GM18873 (cell line): ENCODE data around the gene MALL.
"Not testable (repeated sequence)": the region's sequence is repeated elsewhere in the genome, so short reads cannot be mapped to it uniquely, and the experiment has no call there.

Source experiments
- ATAC-seq: cut with Tn5 transposase; IDR thresholded peaks from one replicate; pipeline ENCODE4 v1.9.1; 2021; ENCODE audit warnings: mild to moderate bottlenecking, moderate library complexity, moderate number of reproducible peaks; ENCODE audit not compliant: unreplicated experiment, low FRiP score

Gene MALL

DNA sequence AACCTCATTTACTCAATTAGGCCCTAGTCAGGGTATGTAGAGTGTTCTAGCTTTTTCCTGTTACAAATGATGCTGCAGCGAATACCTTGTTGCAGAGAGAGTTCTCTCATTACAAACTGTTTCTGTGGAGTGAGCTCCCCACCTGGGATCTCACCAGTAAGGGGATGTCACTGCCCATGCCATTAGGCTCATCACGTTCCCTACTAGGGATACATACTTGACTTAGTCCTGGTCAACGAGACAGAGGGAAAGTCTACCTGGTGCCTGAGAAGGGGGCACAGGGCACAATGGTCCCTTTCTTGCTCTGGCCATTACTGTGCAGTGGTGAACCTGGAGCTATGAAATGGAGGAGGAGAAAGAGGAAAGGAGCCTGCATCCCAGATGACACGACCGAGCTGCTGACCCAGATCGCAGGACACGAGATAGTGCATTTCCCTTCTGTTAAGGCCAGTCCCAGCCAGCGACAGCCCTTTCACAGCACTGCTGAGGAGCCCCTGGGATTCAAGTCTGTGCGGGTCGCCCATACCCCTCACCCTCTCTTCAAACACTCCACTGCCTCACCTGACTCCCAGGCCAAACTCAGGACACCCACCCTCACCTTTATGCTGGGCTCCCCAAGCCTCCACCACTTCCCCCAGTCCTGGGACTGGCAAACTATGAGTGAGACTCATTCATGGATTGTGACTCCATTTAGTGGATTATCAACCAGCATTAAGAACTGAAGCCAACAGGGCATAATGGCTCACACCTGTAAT, 16.0 kb downstream of the MALL start:
- no peak for ATAC-seq

DNA sequence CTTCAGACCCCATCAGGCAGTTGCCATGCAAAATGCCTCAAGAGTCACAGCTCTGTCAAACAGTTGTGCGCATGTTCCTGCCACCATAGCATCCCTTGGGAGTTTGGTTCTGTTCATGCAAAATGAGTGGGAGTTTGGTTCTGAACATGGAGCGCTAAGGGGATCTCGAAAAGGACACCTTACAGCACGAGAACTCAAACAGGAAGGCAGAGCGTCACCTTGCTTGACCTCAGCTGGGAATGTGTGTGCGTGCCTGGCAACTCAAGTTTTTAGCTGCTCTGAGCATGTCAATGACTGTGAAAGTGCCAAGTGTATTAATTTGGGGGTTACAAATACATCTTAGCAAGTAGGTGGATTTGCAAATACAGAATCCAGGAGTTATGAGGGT, 16.6 kb downstream of the MALL start:
- no peak for ATAC-seq

DNA sequence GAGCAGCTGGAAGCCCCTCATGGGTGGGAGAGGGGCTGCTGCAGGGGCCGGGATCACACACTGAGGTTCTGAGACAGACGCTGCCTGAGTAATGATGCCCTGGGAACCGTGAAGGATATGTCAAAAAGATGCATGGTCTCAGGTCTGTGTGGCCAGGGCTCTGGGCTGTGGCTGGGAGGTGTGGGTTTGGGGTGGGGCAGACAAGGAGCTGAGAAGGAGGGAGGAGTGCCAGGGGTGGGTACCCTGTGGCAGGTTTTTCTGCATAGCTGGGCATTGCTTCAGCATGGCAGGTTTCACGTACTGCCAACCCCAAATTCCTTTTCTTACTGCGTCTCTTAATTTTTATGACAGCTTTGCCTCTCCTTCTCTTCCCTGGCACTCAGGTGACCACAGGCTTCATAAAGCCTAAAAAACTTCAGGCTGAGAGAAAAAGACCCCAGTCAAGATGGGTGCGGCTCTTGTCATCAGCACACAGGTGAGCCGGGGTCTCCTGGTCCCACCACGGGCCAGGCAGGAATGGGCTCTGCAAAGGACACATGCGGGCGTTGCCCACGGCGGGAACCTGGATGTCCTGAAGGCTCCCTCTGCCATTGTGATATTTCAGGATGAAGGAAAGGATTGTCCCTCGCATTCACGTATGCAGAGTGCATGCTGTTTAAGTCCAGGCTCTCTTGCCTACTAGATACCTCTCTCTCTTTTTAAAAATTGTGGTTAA, 18.0 kb downstream of the MALL start:
- ATAC-seq, result no peak

GRCh38 chr2:110095994-110096633, 19.5 kb downstream of the MALL start:
- ATAC-seq, result no peak

DNA sequence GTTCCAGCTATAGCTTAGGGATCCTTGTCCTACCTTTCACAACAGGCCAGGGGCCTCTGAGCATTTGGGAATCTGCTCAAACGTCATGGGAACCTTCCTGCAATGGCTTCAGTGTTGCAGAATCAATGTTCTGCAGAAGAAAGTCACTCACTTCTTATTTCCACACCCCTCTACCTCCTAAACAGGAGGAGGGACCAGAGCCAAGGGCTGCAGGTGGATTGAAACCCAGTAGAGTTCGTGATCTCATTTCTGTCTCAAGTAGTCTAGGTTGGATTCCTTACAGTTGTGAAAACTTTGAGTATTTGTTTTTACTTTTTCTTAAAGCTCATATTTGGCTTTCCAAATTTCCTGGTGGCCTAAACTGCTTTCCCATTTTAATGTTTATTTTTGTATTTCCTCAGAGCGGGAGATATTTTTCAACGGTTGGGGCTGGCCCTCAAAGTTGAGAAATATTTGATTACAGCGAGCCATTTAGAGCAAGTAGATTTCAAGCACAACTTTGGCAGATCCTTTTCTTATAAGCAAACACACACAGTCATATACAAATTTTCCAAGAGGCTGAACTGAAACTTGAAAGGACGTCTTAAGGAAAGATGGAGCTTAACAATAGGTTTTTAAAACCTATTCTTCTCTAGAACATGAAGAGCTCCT, 20.6 kb downstream of the MALL start:
- not testable (repeated sequence) for ATAC-seq

- ATAC-seq, result not testable (repeated sequence)
These were observed 21.7 kb downstream of the MALL start for GRCh38 chr2:110093924-110094323.

- ATAC-seq, result not testable (repeated sequence)
These were observed 25.5 kb downstream of the MALL start for GRCh38 chr2:110090164-110090563.

DNA sequence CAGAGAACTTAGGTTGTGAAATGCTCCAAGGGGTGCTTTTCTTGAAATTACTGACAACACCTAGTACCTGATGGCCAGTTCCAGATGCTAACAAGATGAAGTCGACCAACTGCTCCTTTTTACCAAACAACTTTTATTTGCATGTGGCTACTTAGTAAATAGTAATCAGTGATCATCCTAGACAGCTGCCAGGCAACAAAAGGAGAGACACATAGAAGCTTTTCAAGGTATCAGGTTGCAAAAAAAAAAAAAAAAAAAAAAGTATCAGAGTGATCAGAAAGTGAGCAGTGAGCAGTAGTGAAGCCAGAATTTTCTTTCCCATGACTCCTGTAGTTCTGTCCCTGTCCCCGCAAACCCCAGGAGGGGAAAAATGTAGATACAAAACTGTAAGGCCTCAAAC, 31.9 kb downstream of the MALL start:
- ATAC-seq, result not testable (repeated sequence)

- not testable (repeated sequence) for ATAC-seq
These were observed 32.5 kb downstream of the MALL start for GRCh38 chr2:110083162-110083561.

GRCh38 chr2:110078104-110078503, 37.5 kb downstream of the MALL start:
- ATAC-seq, result not testable (repeated sequence)

DNA sequence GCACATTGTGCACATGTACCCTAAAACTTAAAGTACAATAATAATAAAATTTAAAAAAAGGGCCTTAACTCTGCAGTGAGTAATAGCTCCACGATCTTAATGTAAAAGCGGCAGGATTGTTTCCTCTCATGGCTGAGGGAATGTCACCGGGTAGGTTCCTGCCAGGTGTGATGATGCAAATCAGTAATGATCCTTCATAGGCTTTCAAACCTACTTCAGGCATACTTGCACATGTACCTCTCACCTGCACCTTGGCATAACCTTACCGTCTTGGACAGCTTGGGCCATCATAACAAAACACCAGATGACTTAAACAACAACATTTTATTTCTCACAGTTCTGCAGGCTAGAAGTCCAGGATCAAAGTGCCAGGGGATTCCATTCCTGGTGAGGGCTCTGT, 39.7 kb downstream of the MALL start:
- ATAC-seq, result not testable (repeated sequence)

- ATAC-seq, result not testable (repeated sequence)
These were observed 45.8 kb downstream of the MALL start for GRCh38 chr2:110069869-110070268.

- ATAC-seq, result not testable (repeated sequence)
These were observed 47.5 kb downstream of the MALL start for GRCh38 chr2:110068153-110068552.

- not testable (repeated sequence) for ATAC-seq
These were observed 53.3 kb downstream of the MALL start for GRCh38 chr2:110062332-110062731.

GRCh38 chr2:110060550-110060949, 55.1 kb downstream of the MALL start:
- ATAC-seq, result not testable (repeated sequence)

DNA sequence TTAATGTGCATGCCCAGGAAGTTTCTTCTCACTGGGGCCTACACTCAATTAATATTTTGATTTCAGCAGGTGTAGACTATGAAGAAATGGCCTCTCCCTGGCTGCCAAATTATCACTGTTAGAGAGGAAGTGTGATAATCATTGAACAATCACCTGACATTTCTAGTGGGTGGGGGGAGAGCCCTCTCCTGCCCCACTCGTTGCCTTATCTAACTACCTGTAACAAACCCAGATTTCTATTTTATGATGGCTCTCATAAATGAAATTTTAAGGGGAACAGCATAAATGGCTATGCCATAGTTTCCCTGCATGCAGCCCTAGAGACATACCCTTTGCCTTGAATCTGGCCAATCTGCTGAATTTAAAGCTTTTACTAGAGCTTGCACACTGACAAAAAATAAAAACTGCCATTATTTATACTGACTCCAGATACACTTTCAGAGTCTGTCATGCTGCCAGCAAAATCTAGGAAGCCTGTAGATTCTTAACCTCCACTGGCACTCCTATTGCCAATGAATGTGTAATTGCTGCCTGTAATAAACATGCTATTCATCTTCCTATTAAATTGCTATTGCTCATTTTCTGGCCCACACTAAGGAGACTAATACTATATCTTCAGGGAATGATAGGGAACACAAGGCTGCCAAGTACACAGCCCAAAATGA, 55.8 kb downstream of the MALL start:
- ATAC-seq, result not testable (repeated sequence)

GRCh38 chr2:110059009-110059693, 56.5 kb downstream of the MALL start:
- ATAC-seq, result not testable (repeated sequence)

GRCh38 chr2:110058034-110058433, 57.6 kb downstream of the MALL start:
- not testable (repeated sequence) for ATAC-seq

DNA sequence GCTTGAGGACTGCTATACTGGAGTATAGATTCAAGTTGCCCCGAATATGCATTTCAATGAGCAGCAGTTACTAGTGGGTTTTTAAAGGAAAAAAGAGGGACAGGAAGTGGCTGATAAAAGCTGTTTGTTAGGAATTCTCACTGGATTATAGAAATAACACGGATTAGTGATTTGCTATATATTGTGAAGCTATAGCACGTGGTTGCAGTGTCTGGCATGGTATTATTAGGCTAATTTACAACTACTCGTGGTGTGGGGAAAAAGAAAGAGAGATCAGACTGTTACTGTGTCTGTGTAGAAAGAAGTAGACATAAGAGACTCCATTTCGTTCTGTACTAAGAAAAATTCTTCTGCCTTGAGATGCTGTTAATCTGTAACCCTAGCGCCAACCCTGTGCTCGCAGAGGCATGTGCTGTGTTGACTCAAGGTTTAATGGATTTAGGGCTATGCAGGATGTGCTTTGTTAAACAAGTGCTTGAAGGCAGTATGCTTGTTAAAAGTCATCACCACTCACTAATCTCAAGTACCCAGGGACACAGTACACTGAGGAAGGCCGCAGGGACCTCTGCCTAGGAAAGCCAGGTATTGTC, 59.7 kb downstream of the MALL start:
- not testable (repeated sequence) for ATAC-seq
